SK-N-SH (cell line): ENCODE measurements around the gene RAB10. TPM values are rescaled to one million over a fixed set of nuclear protein-coding genes. Genes with fewer than 3 reads are reported as not detected.
"Not testable (repeated sequence)": the region's sequence is repeated elsewhere in the genome, so short reads cannot be mapped to it uniquely, and the experiment has no call there.

Source experiments
- CTCF ChIA-PET: fragments of 300-600, 350-600 bp; formaldehyde crosslinking; extraction: SDS; loops from one replicate; lab custom pipeline; 2021; lab: Yijun Ruan, JAX
- POLR2A ChIA-PET: fragments of 350-600 bp; sonication (Branson Sonifier 250); formaldehyde crosslinking; extraction: SDS; loops from one replicate; lab custom pipeline; 2020; ENCODE audit warnings: antibody characterized with exemption, inconsistent platforms; lab: Yijun Ruan, JAX
- DNase-seq: peaks from one replicate; pipeline ENCODE4 v3.0.0; 2012
- H2AFZ ChIP-seq: fragments of 200-600 bp; sonication (generic); 2 replicates; pipeline ENCODE4 v1.8.1; 2016; ENCODE audit warnings: antibody characterized with exemption, mild to moderate bottlenecking, low read depth
- H3F3A ChIP-seq: fragments of 200-600 bp; sonication (generic); replicated peaks from 2 replicates; pipeline ENCODE3; 2016; ENCODE audit warnings: antibody characterized with exemption, mild to moderate bottlenecking; ENCODE audit not compliant: insufficient read depth
- H3K27ac ChIP-seq, 2 experiments: fragments of 200-500 bp in 1 of 2; fragments of 200-600 bp in 1 of 2; sonication (Bioruptor generic) in 1 of 2; sonication (generic), shearing (Covaris generic) in 1 of 2; 2 replicates each; pipeline versions ENCODE4 v1.5.1 to v1.6.1; 2014 to 2016; ENCODE audit warnings: low read depth in 2 of 2, inconsistent platforms in 1 of 2, low read length in 1 of 2, mild to moderate bottlenecking in 1 of 2, mixed read lengths in 1 of 2
- H3K27me3 ChIP-seq: fragments of 200-600 bp; sonication (generic), shearing (Covaris generic); 2 replicates; pipeline ENCODE4 v1.6.1; 2016; ENCODE audit warnings: mixed run types; ENCODE audit not compliant: insufficient read depth
- H3K36me3 ChIP-seq, 2 experiments: fragments of 200-500 bp in 1 of 2; fragments of 200-600 bp in 1 of 2; sonication (Bioruptor generic) in 1 of 2; sonication (generic) in 1 of 2; replicated peaks in 1 of 2; 2 replicates each; pipeline versions ENCODE3 to v1.5.1; 2014 to 2016; ENCODE audit warnings: low read length in 1 of 2, mild to moderate bottlenecking in 1 of 2; ENCODE audit not compliant: insufficient read depth in 2 of 2, control insufficient read depth in 1 of 2
- H3K4me1 ChIP-seq, 2 experiments: fragments of 200-500 bp in 1 of 2; fragments of 200-600 bp in 1 of 2; sonication (Bioruptor generic) in 1 of 2; sonication (generic), shearing (Covaris generic) in 1 of 2; 2 replicates each; pipeline versions ENCODE4 v1.5.1 to v1.6.1; 2014 to 2016; ENCODE audit warnings: low read depth in 1 of 2, low read length in 1 of 2, mixed run types in 1 of 2; ENCODE audit not compliant: insufficient read depth in 2 of 2, control insufficient read depth in 1 of 2
- H3K4me2 ChIP-seq: fragments of 200-600 bp; sonication (generic), shearing (Covaris generic); 2 replicates; pipeline ENCODE4 v1.6.1; 2017; ENCODE audit warnings: mixed run types
- H3K4me3 ChIP-seq, 2 experiments: fragments of 200-500 bp in 1 of 2; fragments of 200-600 bp in 1 of 2; sonication (Bioruptor generic) in 1 of 2; sonication (generic), shearing (Covaris generic) in 1 of 2; 2 replicates each; pipeline versions ENCODE4 v1.5.1 to v1.8.1; 2014 to 2016; ENCODE audit warnings: low read depth in 2 of 2, inconsistent platforms in 1 of 2, low read length in 1 of 2, mild to moderate bottlenecking in 1 of 2, mixed read lengths in 1 of 2, moderate library complexity in 1 of 2
- H3K79me2 ChIP-seq: fragments of 200-600 bp; sonication (generic); 2 replicates; pipeline ENCODE4 v1.8.1; 2017; ENCODE audit warnings: mild to moderate bottlenecking; ENCODE audit not compliant: insufficient read depth
- H3K9ac ChIP-seq: fragments of 200-600 bp; sonication (generic); 2 replicates; pipeline ENCODE4 v1.6.1; 2017; ENCODE audit warnings: mixed run types
- H3K9me2 ChIP-seq: fragments of 200-600 bp; sonication (generic); 2 replicates; pipeline ENCODE4 v1.6.1; 2017; ENCODE audit warnings: mixed run types
- H3K9me3 ChIP-seq: fragments of 200-600 bp; sonication (generic); 2 replicates; pipeline ENCODE4 v1.6.1; 2017; ENCODE audit warnings: mixed run types, mild to moderate bottlenecking, moderate library complexity
- H4K20me1 ChIP-seq: fragments of 200-600 bp; sonication (generic); 2 replicates; pipeline ENCODE4 v1.6.1; 2017; ENCODE audit warnings: mild to moderate bottlenecking, mixed run types; ENCODE audit not compliant: insufficient read depth
- CHD2 ChIP-seq: fragments of 150-350 bp; IDR thresholded peaks from 2 replicates; pipeline ENCODE4 v1.6.1; 2018; ENCODE audit warnings: low read length; ENCODE audit not compliant: partially characterized antibody
- ELF1 ChIP-seq: IDR thresholded peaks from 2 replicates; pipeline ENCODE4 v1.4.0; 2012
- EZH2phosphoT487 ChIP-seq: fragments of 200-600 bp; sonication (generic); IDR thresholded peaks from 2 replicates; pipeline ENCODE4 v1.6.1; 2017; ENCODE audit warnings: low read depth, mixed run types, mild to moderate bottlenecking, antibody characterized with exemption, moderate library complexity, borderline replicate concordance
- FOXJ3 ChIP-seq: sonication (generic); formaldehyde crosslinking; IDR thresholded peaks from 2 replicates; pipeline ENCODE4 v1.5.1; 2020; ENCODE audit warnings: mild to moderate bottlenecking, missing genetic modification reagents
- FOXM1 ChIP-seq: IDR thresholded peaks from 2 replicates; pipeline ENCODE4 v1.4.0; 2012; ENCODE audit warnings: low read depth, mild to moderate bottlenecking
- GABPA ChIP-seq: IDR thresholded peaks from 2 replicates; pipeline ENCODE4 v1.4.0; 2012; ENCODE audit warnings: low read depth, mild to moderate bottlenecking
- GATA2 ChIP-seq: sonication (generic); formaldehyde crosslinking; IDR thresholded peaks from 2 replicates; pipeline ENCODE4 v1.5.0; 2020; ENCODE audit warnings: mild to moderate bottlenecking, missing genetic modification reagents
- IRF3 ChIP-seq: fragments of 150-350 bp; IDR thresholded peaks from 2 replicates; pipeline ENCODE4 v1.6.1; 2016; ENCODE audit warnings: mild to moderate bottlenecking, low read depth, low read length
- JUND ChIP-seq: IDR thresholded peaks from 2 replicates; pipeline ENCODE4 v1.4.0; 2012
- MAX ChIP-seq: IDR thresholded peaks from 2 replicates; pipeline ENCODE4 v1.4.0; 2012; ENCODE audit warnings: low read depth
- MXI1 ChIP-seq: IDR thresholded peaks from 2 replicates; pipeline ENCODE4 v1.6.1; 2012; ENCODE audit warnings: mild to moderate bottlenecking, low read depth, low read length, improper control_type of control experiment
- NRF1 ChIP-seq: IDR thresholded peaks from 2 replicates; pipeline ENCODE4 v1.6.1; 2012; ENCODE audit warnings: low read depth, mild to moderate bottlenecking, low read length
- POLR2AphosphoS5 ChIP-seq: IDR thresholded peaks from 2 replicates; pipeline ENCODE4 v1.6.1; 2012; ENCODE audit warnings: low read depth, low read length
- RFX5 ChIP-seq: IDR thresholded peaks from 2 replicates; pipeline ENCODE4 v1.6.1; 2012; ENCODE audit warnings: mild to moderate bottlenecking, improper control_type of control experiment, low read length
- SMC3 ChIP-seq: IDR thresholded peaks from 2 replicates; pipeline ENCODE4 v1.6.1; 2012; ENCODE audit warnings: low read depth, low read length, improper control_type of control experiment
- TAF1 ChIP-seq: IDR thresholded peaks from 2 replicates; pipeline ENCODE4 v1.6.1; 2012; ENCODE audit warnings: low read depth, mild to moderate bottlenecking, low read length, moderate library complexity, borderline replicate concordance
- TCF12 ChIP-seq: IDR thresholded peaks from 2 replicates; pipeline ENCODE4 v1.4.0; 2012
- USF2 ChIP-seq: fragments of 150-350 bp; IDR thresholded peaks from 2 replicates; pipeline ENCODE4 v1.6.1; 2017; ENCODE audit warnings: antibody characterized with exemption, low read length, low read depth, borderline replicate concordance
- ZBTB33 ChIP-seq: IDR thresholded peaks from 2 replicates; pipeline ENCODE4 v1.4.0; 2012; ENCODE audit warnings: low read depth, borderline replicate concordance
- WGBS: methylation state at CpG from one replicate; pipeline ENCODE4 v1.1.6; 2017; ENCODE audit warnings: low lambda C conversion rate; 5-methylcytosine and 5-hydroxymethylcytosine counted together
- polyA plus RNA-seq, 3 experiments: library from polyadenylated mRNA; depleted of rRNA; stranded (reverse); fragments of >200 nt; gene quantifications; 2 replicates each; pipeline ENCODE4 v1.2.3, GENCODE V29; 2012

The RAB10 gene
- polyA plus RNA-seq, 1 of the 3 experiments (the other 2 are of a cell fraction), result 47.5 TPM

- H3K9ac ChIP-seq, result no peak overlapping the region
- 91% methylated on average over 13 of the region's 13 CpGs for WGBS
- no peaks in the 10 kb centered on the region for H3K9me2 ChIP-seq
- no peaks in the 10 kb centered on the region for H3K79me2 ChIP-seq
- no peak for DNase-seq
- ChIA-PET CTCF (interaction anchor here (1.2 to 2.1 kb wide), 2 partner anchors 13 to 65 kb away, joined by 3 to 6 read pairs; no protein-coding TSS in a partner anchor), POLR2A (interaction anchor here (0.6 kb wide), 1 partner anchor 32 kb away, joined by 3 read pairs; no protein-coding TSS in a partner anchor)
- no peaks in the 10 kb centered on the region for H3K9me3 ChIP-seq
- peaks cover 7 to 27% of the 10 kb centered on the region in 2 experiments; a peak in 3 of 4 replicates for H3K4me1 ChIP-seq
- no peaks in the 10 kb centered on the region for H3K36me3 ChIP-seq
- TF ChIP-seq GABPA (no peak), FOXM1 (no peak), RFX5 (no peak), FOXJ3 (CRISPR knock-in tag) (no peak), CHD2 (no peak), JUND (no peak), USF2 (no peak), NRF1 (no peak), SMC3 (no peak), TCF12 (no peak), ELF1 (no peak), MAX (no peak), ZBTB33 (no peak), TAF1 (no peak), POLR2AphosphoS5 (no peak), IRF3 (no peak), MXI1 (no peak), GATA2 (CRISPR knock-in tag) (no peak), EZH2phosphoT487 (no peak)
- no peaks in the 10 kb centered on the region for H4K20me1 ChIP-seq
- H3K4me3 ChIP-seq, result no peak overlapping the region
- H3F3A ChIP-seq, result peaks cover 16% of the 10 kb centered on the region
- H3K27ac ChIP-seq, result no peak overlapping the region
- no peak overlapping the region for H2AFZ ChIP-seq
- H3K4me2 ChIP-seq, result no peak overlapping the region
- no peaks in the 10 kb centered on the region for H3K27me3 ChIP-seq
These were observed 17.7 kb upstream of the RAB10 start for GRCh38 chr2:26016012-26016705.

GRCh38 chr2:26016706-26017045, 17.2 kb upstream of the RAB10 start:
- H3K27me3 ChIP-seq, H2AFZ ChIP-seq, DNase-seq, H3K9me3 ChIP-seq, H3K4me3 ChIP-seq, H3K4me2 ChIP-seq, H3K79me2 ChIP-seq, H3K36me3 ChIP-seq, H4K20me1 ChIP-seq, H3K9ac ChIP-seq, H3K27ac ChIP-seq, H3K9me2 ChIP-seq: not testable (repeated sequence)
- ChIA-PET CTCF (interaction anchor here (0.6 to 2.1 kb wide), 4 partner anchors 14 to 113 kb away, joined by 3 to 6 read pairs (median 4); no protein-coding TSS in a partner anchor), POLR2A (interaction anchor here (0.6 kb wide), 1 partner anchor 32 kb away, joined by 3 read pairs; no protein-coding TSS in a partner anchor)
- Histone ChIP-seq H3K4me1 (peaks cover 7 to 27% of the 10 kb centered on the region in 2 experiments; a peak in 3 of 4 replicates), H3F3A (peaks cover 16% of the 10 kb centered on the region)
- 92% methylated on average over 4 of the region's 4 CpGs for WGBS
